GM12875 (cell line): ENCODE data around the gene NDUFA8.

Experiments used
- H3K4me3 ChIP-seq: one replicate; pipeline ENCODE4 v1.5.1; 2011; ENCODE audit warnings: low read depth, low read length, control low read depth
- CTCF ChIP-seq: IDR thresholded peaks from 2 replicates; pipeline ENCODE4 v1.5.1; 2011; ENCODE audit warnings: low read depth, mild to moderate bottlenecking, control low read depth, inconsistent platforms, low read length, moderate library complexity, borderline replicate concordance; ENCODE audit not compliant: insufficient read depth

The NDUFA8 gene

GRCh38 chr9:122186301-122186700 lies 26.7 kb upstream of the NDUFA8 start:
- H3K4me3 ChIP-seq = no peak overlapping the region
- no peak for TF ChIP-seq CTCF

GRCh38 chr9:122184551-122184950 lies 25.0 kb upstream of the NDUFA8 start:
- TF ChIP-seq CTCF = no peak
- no peak overlapping the region for H3K4me3 ChIP-seq

GRCh38 chr9:122183501-122183900 lies 23.9 kb upstream of the NDUFA8 start:
- TF ChIP-seq CTCF = no peak
- no peak overlapping the region for H3K4me3 ChIP-seq

- H3K4me3 ChIP-seq = no peak overlapping the region
- TF ChIP-seq CTCF = no peak
These were observed 21.1 kb upstream of the NDUFA8 start for GRCh38 chr9:122180633-122181032.

- TF ChIP-seq CTCF = no peak
- no peak overlapping the region for H3K4me3 ChIP-seq
These were observed 20.1 kb upstream of the NDUFA8 start for GRCh38 chr9:122179690-122180074.

- no peak overlapping the region for H3K4me3 ChIP-seq
- TF ChIP-seq CTCF = no peak
These were observed 19.6 kb upstream of the NDUFA8 start for GRCh38 chr9:122179054-122179689.

- TF ChIP-seq CTCF = no peak
- no peak overlapping the region for H3K4me3 ChIP-seq
These were observed 17.3 kb upstream of the NDUFA8 start for GRCh38 chr9:122176916-122177315.
